NOMO-1 treated with dmso at 0.1 percent for 144 hours (cell line): Measurements from ENCODE around the gene RAB7B.

ENCODE experiments used
- DNase-seq: peaks from one replicate; lab custom pipeline; 2025; ENCODE audit not compliant: unreplicated experiment; lab: John Stamatoyannopoulos, UW

The RAB7B gene

GRCh38 chr1:205950826-205951549 lies 52.2 kb downstream of the RAB7B start:
- DNase-seq: peak; percentile 17

- DNase-seq: no peak
Measured at GRCh38 chr1:205950280-205950679, 52.9 kb downstream of the RAB7B start.

GRCh38 chr1:205949753-205950152 lies 53.4 kb downstream of the RAB7B start:
- no peak for DNase-seq

- no peak for DNase-seq
Measured at GRCh38 chr1:205948886-205949285, 54.3 kb downstream of the RAB7B start.

- DNase-seq: peak; percentile 36
Measured at GRCh38 chr1:205948039-205948438, 55.2 kb downstream of the RAB7B start.

GRCh38 chr1:205947024-205947423 lies 56.2 kb downstream of the RAB7B start:
- DNase-seq: no peak

GRCh38 chr1:205945069-205945468 lies 58.1 kb downstream of the RAB7B start:
- DNase-seq: no peak

- DNase-seq: no peak
Measured at GRCh38 chr1:205944525-205944924, 58.7 kb downstream of the RAB7B start.

- no peak for DNase-seq
Measured at GRCh38 chr1:205943245-205943644, 60.0 kb downstream of the RAB7B start, which contains the start of gene SLC26A9. TSS of gene SLC26A9 (minus strand) at chr1:205943456. CDS start at chr1:205935820, 7,636 bp downstream.

GRCh38 chr1:205942631-205943159 lies 60.5 kb downstream of the RAB7B start:
- DNase-seq: no peak

GRCh38 chr1:205940710-205941109 lies 62.5 kb downstream of the RAB7B start:
- DNase-seq: no peak

GRCh38 chr1:205939690-205940330 lies 63.4 kb downstream of the RAB7B start:
- DNase-seq: no peak

- no peak for DNase-seq
Measured at GRCh38 chr1:205938682-205939081, 64.5 kb downstream of the RAB7B start.

GRCh38 chr1:205936846-205937586 lies 66.2 kb downstream of the RAB7B start:
- DNase-seq: no peak

GRCh38 chr1:205936311-205936710 lies 66.9 kb downstream of the RAB7B start:
- no peak for DNase-seq

- no peak for DNase-seq
Measured at GRCh38 chr1:205935869-205936268, 67.3 kb downstream of the RAB7B start.

- no peak for DNase-seq
Measured at GRCh38 chr1:205934788-205935187, 68.4 kb downstream of the RAB7B start.

- no peak for DNase-seq
Measured at GRCh38 chr1:205933671-205934618, 69.2 kb downstream of the RAB7B start.

GRCh38 chr1:205932776-205933175 lies 70.4 kb downstream of the RAB7B start:
- DNase-seq: no peak

GRCh38 chr1:205930799-205931281 lies 72.4 kb downstream of the RAB7B start:
- DNase-seq: peak; percentile 84
